ENCODE results near the gene TBXA2R. TPM values are rescaled to one million over a fixed set of nuclear protein-coding genes. Genes with fewer than 3 reads are reported as not detected.
A peak's percentile ranks its signal among the peaks of the same experiment; 100 is the strongest.

TBXA2R gene
- total and polyA plus RNA-seq, 5 donors from 2014 or later: 0.19 to 1.7 (median 0.73) TPM; not detected in 1

DNA sequence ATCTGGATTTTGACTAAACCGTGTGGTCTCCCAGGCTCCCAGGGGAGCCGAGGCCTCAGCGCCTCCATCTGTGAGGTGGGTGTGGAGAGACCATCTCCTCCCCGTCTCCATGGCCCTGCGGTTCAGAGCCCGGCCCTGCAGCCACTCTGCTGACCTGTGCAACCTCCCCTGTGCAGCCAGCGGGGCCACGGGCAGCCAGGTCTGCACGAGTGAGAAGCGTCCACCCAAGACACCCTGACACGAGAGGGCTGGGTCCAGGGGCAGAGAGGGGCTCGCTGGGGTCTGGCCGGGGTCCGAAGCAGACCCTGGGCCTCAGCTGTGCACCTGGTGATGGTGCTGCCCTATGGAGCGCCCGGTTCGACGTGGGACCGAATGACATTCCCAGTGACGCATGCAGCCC, 30.3 kb upstream of the TBXA2R start:
- no peaks in the 10 kb centered on the region for H3K4me1 Mint-ChIP-seq
- Histone ChIP-seq H3K9me3 (ENCODE audit: control insufficient read depth in 2 of 2, low read length in 2 of 2) (no peaks in the 10 kb centered on the region), H3K27ac (ENCODE audit: insufficient read depth, low read length, poor library complexity, severe bottlenecking) (no peak overlapping the region), H3K4me3 (ENCODE audit: low read depth, low read length) (no peak overlapping the region), H3K27me3 (ENCODE audit: control insufficient read depth, insufficient read depth, low read length) (no peaks in the 10 kb centered on the region), H3K4me1 (ENCODE audit: control insufficient read depth, insufficient read depth, low read length, poor library complexity, severe bottlenecking) (no peaks in the 10 kb centered on the region), H3K36me3 (ENCODE audit: control insufficient read depth, insufficient read depth, low read length) (peaks cover 7% of the 10 kb centered on the region)
- peaks cover 0 to 1% (median 0%) of the 10 kb centered on the region in 7 donors for H3K9me3 Mint-ChIP-seq
- no peak overlapping the region for H3K4me3 Mint-ChIP-seq
- H3K27me3 Mint-ChIP-seq: no peaks in the 10 kb centered on the region
- H3K27ac Mint-ChIP-seq: no peak overlapping the region
- ATAC-seq (ENCODE audit: low read depth in 2 of 2) (no peak), DNase-seq (no peak)
- peaks cover 5% of the 10 kb centered on the region for H3K36me3 Mint-ChIP-seq

DNA sequence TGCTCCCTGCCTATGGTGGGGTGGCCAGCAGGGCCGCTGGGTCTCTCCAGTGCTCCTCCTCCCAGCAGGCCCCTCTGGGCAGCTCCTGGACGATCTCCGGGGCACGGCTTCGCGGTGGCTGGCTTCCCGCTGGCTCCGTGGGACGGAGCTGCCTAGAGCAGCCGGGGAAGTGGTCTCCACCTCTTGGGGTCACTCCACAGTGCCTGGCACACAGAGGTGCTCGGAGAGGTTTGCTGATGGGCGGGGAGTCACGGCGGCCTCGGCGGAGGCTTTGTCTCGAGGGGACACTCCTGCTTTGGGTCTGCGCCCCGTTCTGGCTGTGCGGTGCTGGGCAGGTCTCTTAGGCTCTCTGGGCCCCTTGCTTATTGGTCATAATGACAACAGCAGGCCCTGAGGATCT, 29.8 kb upstream of the TBXA2R start:
- Histone ChIP-seq H3K27ac (ENCODE audit: insufficient read depth, low read length, poor library complexity, severe bottlenecking) (no peak overlapping the region), H3K36me3 (ENCODE audit: control insufficient read depth, insufficient read depth, low read length) (peaks cover 7% of the 10 kb centered on the region)
- peaks cover 5% of the 10 kb centered on the region for H3K36me3 Mint-ChIP-seq

GRCh38 chr19:3634496-3635045, 27.9 kb upstream of the TBXA2R start:
- no peak overlapping the region for H3K27ac ChIP-seq (ENCODE audit: insufficient read depth, low read length, poor library complexity, severe bottlenecking)
- Mint-ChIP-seq H3K27ac (no peak overlapping the region), H3K9me3 (peaks cover 0 to 1% (median 0%) of the 10 kb centered on the region in 7 donors), H3K27me3 (no peaks in the 10 kb centered on the region), H3K36me3 (peaks cover 8% of the 10 kb centered on the region), H3K4me3 (peak overlapping the region in 1 of 4 donors; percentile 46), H3K4me1 (peaks cover 0 to 2% (median 0%) of the 10 kb centered on the region in 4 donors)
- H3K4me3 ChIP-seq (ENCODE audit: low read depth, low read length): no peak overlapping the region
- H3K27me3 ChIP-seq (ENCODE audit: control insufficient read depth, insufficient read depth, low read length): no peaks in the 10 kb centered on the region
- no peak for ATAC-seq (ENCODE audit: low read depth in 2 of 2)
- no peaks in the 10 kb centered on the region for H3K4me1 ChIP-seq (ENCODE audit: control insufficient read depth, insufficient read depth, low read length, poor library complexity, severe bottlenecking)
- no peaks in the 10 kb centered on the region for H3K9me3 ChIP-seq (ENCODE audit: control insufficient read depth in 2 of 2, low read length in 2 of 2)
- peaks cover 5% of the 10 kb centered on the region for H3K36me3 ChIP-seq (ENCODE audit: control insufficient read depth, insufficient read depth, low read length)
- DNase-seq: no peak

More for the DNA sequence above, 29.8 kb upstream of the TBXA2R start:
- Mint-ChIP-seq H3K27me3 (no peaks in the 10 kb centered on the region), H3K4me1 (no peaks in the 10 kb centered on the region), H3K27ac (no peak overlapping the region), H3K4me3 (no peak overlapping the region), H3K9me3 (peaks cover 0 to 1% (median 0%) of the 10 kb centered on the region in 7 donors)
- Histone ChIP-seq H3K27me3 (ENCODE audit: control insufficient read depth, insufficient read depth, low read length) (no peaks in the 10 kb centered on the region), H3K4me3 (ENCODE audit: low read depth, low read length) (no peak overlapping the region), H3K4me1 (ENCODE audit: control insufficient read depth, insufficient read depth, low read length, poor library complexity, severe bottlenecking) (no peaks in the 10 kb centered on the region), H3K9me3 (ENCODE audit: control insufficient read depth in 2 of 2, low read length in 2 of 2) (no peaks in the 10 kb centered on the region)
- no peak for ATAC-seq (ENCODE audit: low read depth in 2 of 2)
- no peak for DNase-seq

GRCh38 chr19:3633559-3633988, 26.9 kb upstream of the TBXA2R start:
- H3K27me3 ChIP-seq (ENCODE audit: control insufficient read depth, insufficient read depth, low read length): no peaks in the 10 kb centered on the region
- Mint-ChIP-seq H3K9me3 (peaks cover 0 to 1% (median 0%) of the 10 kb centered on the region in 7 donors), H3K27ac (no peak overlapping the region), H3K4me1 (peaks cover 0 to 2% (median 0%) of the 10 kb centered on the region in 4 donors), H3K27me3 (no peaks in the 10 kb centered on the region), H3K4me3 (no peak overlapping the region), H3K36me3 (peaks cover 8% of the 10 kb centered on the region)
- H3K27ac ChIP-seq (ENCODE audit: insufficient read depth, low read length, poor library complexity, severe bottlenecking): no peak overlapping the region
- no peaks in the 10 kb centered on the region for H3K9me3 ChIP-seq (ENCODE audit: control insufficient read depth in 2 of 2, low read length in 2 of 2)
- DNase-seq: no peak
- peaks cover 1% of the 10 kb centered on the region for H3K36me3 ChIP-seq (ENCODE audit: control insufficient read depth, insufficient read depth, low read length)
- H3K4me1 ChIP-seq (ENCODE audit: control insufficient read depth, insufficient read depth, low read length, poor library complexity, severe bottlenecking): no peaks in the 10 kb centered on the region
- no peak for ATAC-seq (ENCODE audit: low read depth in 2 of 2)
- H3K4me3 ChIP-seq (ENCODE audit: low read depth, low read length): no peak overlapping the region

- DNase-seq (no peak), ATAC-seq (ENCODE audit: low read depth in 2 of 2) (no peak)
- Histone ChIP-seq H3K4me3 (ENCODE audit: low read depth, low read length) (no peak overlapping the region), H3K4me1 (ENCODE audit: control insufficient read depth, insufficient read depth, low read length, poor library complexity, severe bottlenecking) (no peaks in the 10 kb centered on the region), H3K27ac (ENCODE audit: insufficient read depth, low read length, poor library complexity, severe bottlenecking) (no peak overlapping the region), H3K9me3 (ENCODE audit: control insufficient read depth in 2 of 2, low read length in 2 of 2) (no peaks in the 10 kb centered on the region), H3K27me3 (ENCODE audit: control insufficient read depth, insufficient read depth, low read length) (no peaks in the 10 kb centered on the region), H3K36me3 (ENCODE audit: control insufficient read depth, insufficient read depth, low read length) (no peaks in the 10 kb centered on the region)
- Mint-ChIP-seq H3K4me3 (no peak overlapping the region), H3K9me3 (peaks cover 0 to 1% (median 0%) of the 10 kb centered on the region in 7 donors), H3K27ac (no peak overlapping the region), H3K27me3 (no peaks in the 10 kb centered on the region), H3K36me3 (peaks cover 8% of the 10 kb centered on the region), H3K4me1 (peaks cover 0 to 2% (median 0%) of the 10 kb centered on the region in 4 donors)
These were observed 26.3 kb upstream of the TBXA2R start for GRCh38 chr19:3632739-3633558.

GRCh38 chr19:3632098-3632497, 25.4 kb upstream of the TBXA2R start:
- DNase-seq: no peak
- H3K36me3 Mint-ChIP-seq: peaks cover 8% of the 10 kb centered on the region

GRCh38 chr19:3631053-3631861, 24.6 kb upstream of the TBXA2R start:
- Mint-ChIP-seq H3K4me1 (peaks cover 0 to 15% (median 7%) of the 10 kb centered on the region in 4 donors), H3K4me3 (no peak overlapping the region), H3K27ac (no peak overlapping the region), H3K9me3 (peaks cover 0 to 1% (median 0%) of the 10 kb centered on the region in 7 donors), H3K27me3 (peaks cover 4% of the 10 kb centered on the region), H3K36me3 (peaks cover 8% of the 10 kb centered on the region)
- Histone ChIP-seq H3K4me1 (ENCODE audit: control insufficient read depth, insufficient read depth, low read length, poor library complexity, severe bottlenecking) (peaks cover 7% of the 10 kb centered on the region), H3K9me3 (ENCODE audit: control insufficient read depth in 2 of 2, low read length in 2 of 2) (no peaks in the 10 kb centered on the region), H3K4me3 (ENCODE audit: low read depth, low read length) (no peak overlapping the region), H3K36me3 (ENCODE audit: control insufficient read depth, insufficient read depth, low read length) (no peaks in the 10 kb centered on the region), H3K27me3 (ENCODE audit: control insufficient read depth, insufficient read depth, low read length) (no peaks in the 10 kb centered on the region), H3K27ac (ENCODE audit: insufficient read depth, low read length, poor library complexity, severe bottlenecking) (no peak overlapping the region)
- DNase-seq (no peak), ATAC-seq (ENCODE audit: low read depth in 2 of 2) (no peak)

More at GRCh38 chr19:3632098-3632497, 25.4 kb upstream of the TBXA2R start:
- H3K9me3 Mint-ChIP-seq: peaks cover 0 to 1% (median 0%) of the 10 kb centered on the region in 7 donors
- H3K4me3 Mint-ChIP-seq: no peak overlapping the region
- Histone ChIP-seq H3K36me3 (ENCODE audit: control insufficient read depth, insufficient read depth, low read length) (no peaks in the 10 kb centered on the region), H3K27ac (ENCODE audit: insufficient read depth, low read length, poor library complexity, severe bottlenecking) (no peak overlapping the region), H3K27me3 (ENCODE audit: control insufficient read depth, insufficient read depth, low read length) (no peaks in the 10 kb centered on the region), H3K4me3 (ENCODE audit: low read depth, low read length) (no peak overlapping the region), H3K4me1 (ENCODE audit: control insufficient read depth, insufficient read depth, low read length, poor library complexity, severe bottlenecking) (peaks cover 4% of the 10 kb centered on the region), H3K9me3 (ENCODE audit: control insufficient read depth in 2 of 2, low read length in 2 of 2) (no peaks in the 10 kb centered on the region)
- no peak for ATAC-seq (ENCODE audit: low read depth in 2 of 2)
- peaks cover 0 to 8% (median 2%) of the 10 kb centered on the region in 4 donors for H3K4me1 Mint-ChIP-seq
- no peak overlapping the region for H3K27ac Mint-ChIP-seq
- no peaks in the 10 kb centered on the region for H3K27me3 Mint-ChIP-seq

Measured in CD4-positive, CD25-positive, alpha-beta regulatory T cell (primary cell).